ENCODE data around the gene LIMA1.

DNA sequence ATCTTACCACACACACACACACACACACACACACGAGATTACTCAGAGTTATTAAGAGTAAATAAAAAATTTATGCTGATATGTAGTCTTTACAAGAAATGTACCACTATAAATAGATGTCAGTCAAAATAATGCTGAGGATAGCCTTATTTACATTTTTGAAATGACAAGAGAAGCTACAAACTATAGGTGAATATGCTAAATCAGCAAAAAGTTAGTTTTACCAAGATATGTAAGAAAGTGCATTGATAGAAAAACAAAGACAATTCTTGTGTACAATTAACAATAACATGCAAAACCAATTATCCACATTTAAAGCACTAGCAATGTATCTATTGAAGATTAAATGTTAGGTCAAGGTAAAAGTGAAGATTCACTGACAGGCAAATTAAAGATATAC is 69.3 kb downstream of the LIMA1 start:
- no peak for TF ChIP-seq CTCF (IDR thresholded peaks at IDR 0.05)
- no peak for TF ChIP-seq POLR2A (IDR thresholded peaks at IDR 0.05)

Measured in lower leg skin (tissue), 3 donors.